ENCODE data around the gene CLPSL2.

GRCh38 chr6:35824552-35825192, 48.3 kb downstream of the CLPSL2 start:
- TF ChIP-seq CTCF (conservative IDR thresholded peaks at IDR 0.05 in 1 of 2, IDR thresholded peaks at IDR 0.05 in 1 of 2; ENCODE audit: extremely low read depth in 1 of 2, insufficient read depth in 1 of 2, low read depth in 1 of 2, low read length in 2 of 2) (no peak), EZH2 (IDR thresholded peaks at IDR 0.05; ENCODE audit: borderline replicate concordance, low read length) (no peak)

All from mammary epithelial cell (primary cell).